PC-9 (cell line): ENCODE measurements around the gene COL4A1. TPM values are rescaled to one million over a fixed set of nuclear protein-coding genes. Genes with fewer than 3 reads are reported as not detected.
"Not testable (repeated sequence)": the region's sequence is repeated elsewhere in the genome, so short reads cannot be mapped to it uniquely, and the experiment has no call there.

Source experiments
- BruUV-seq: library from RNA; stranded (reverse); fragments of 400-500 nt; replicated peaks from 2 replicates; lab custom pipeline; 2021; lab: Mats Ljungman, UMichigan
- CTCF ChIA-PET: fragments of 300-600 bp; sonication (Branson Sonifier 250); formaldehyde crosslinking; loops from one replicate; lab custom pipeline; 2022; ENCODE audit warnings: antibody characterized with exemption; lab: Charles Lee
- POLR2A ChIA-PET: fragments of 300-600 bp; sonication (Branson Sonifier 250); formaldehyde crosslinking; loops from one replicate; lab custom pipeline; 2022; ENCODE audit warnings: antibody characterized with exemption; ENCODE audit not compliant: unreplicated experiment; lab: Charles Lee
- DNase-seq, 2 experiments: peaks; one replicate each; pipeline versions ENCODE4 v3.0.0 to v3.0.0-alpha.2; 2015 to 2022; ENCODE audit warnings: mixed read lengths in 1 of 2
- H2AFZ ChIP-seq: fragments of 200-600 bp; sonication (generic); 2 replicates; pipeline ENCODE4 v1.8.1; 2017; ENCODE audit warnings: antibody characterized with exemption
- H3F3A ChIP-seq: fragments of 200-600 bp; sonication (generic); 2 replicates; pipeline ENCODE4 v1.8.1; 2017; ENCODE audit warnings: antibody characterized with exemption, mild to moderate bottlenecking, low read depth; ENCODE audit not compliant: insufficient read depth
- H3K27ac ChIP-seq: fragments of 200-600 bp; sonication (generic); 2 replicates; pipeline ENCODE4 v1.6.1; 2016; ENCODE audit warnings: mixed run types
- H3K27me3 ChIP-seq: fragments of 200-600 bp; sonication (generic); 2 replicates; pipeline ENCODE4 v1.6.1; 2016; ENCODE audit warnings: low read depth, mixed run types; ENCODE audit not compliant: insufficient read depth
- H3K36me3 ChIP-seq: fragments of 200-600 bp; sonication (generic); 2 replicates; pipeline ENCODE4 v1.6.1; 2016; ENCODE audit warnings: low read depth, mixed run types
- H3K4me1 ChIP-seq: fragments of 200-600 bp; sonication (generic); replicated peaks from 2 replicates; pipeline ENCODE4 v1.6.1; 2016; ENCODE audit warnings: mixed run types; ENCODE audit not compliant: insufficient read depth
- H3K4me2 ChIP-seq: fragments of 200-600 bp; sonication (generic); 2 replicates; pipeline ENCODE4 v1.6.1; 2017; ENCODE audit warnings: mixed run types
- H3K4me3 ChIP-seq: fragments of 200-600 bp; sonication (generic); 2 replicates; pipeline ENCODE4 v1.6.1; 2016; ENCODE audit warnings: mixed run types
- H3K79me2 ChIP-seq: fragments of 200-600 bp; sonication (generic); 2 replicates; pipeline ENCODE4 v1.6.1; 2017; ENCODE audit warnings: low read depth, mixed run types
- H3K9me2 ChIP-seq: fragments of 200-600 bp; sonication (generic); 2 replicates; pipeline ENCODE4 v1.8.1; 2017; ENCODE audit warnings: mild to moderate bottlenecking; ENCODE audit not compliant: insufficient read depth
- H3K9me3 ChIP-seq: fragments of 200-600 bp; sonication (generic); 2 replicates; pipeline ENCODE4 v1.8.1; 2016; ENCODE audit warnings: low read depth; ENCODE audit not compliant: insufficient read depth
- H4K20me1 ChIP-seq: fragments of 200-600 bp; sonication (generic); 2 replicates; pipeline ENCODE4 v1.8.1; 2017; ENCODE audit not compliant: insufficient read depth
- EZH2 ChIP-seq: fragments of 200-600 bp; sonication (generic); IDR thresholded peaks from 2 replicates; pipeline ENCODE4 v1.8.0; 2017; ENCODE audit warnings: antibody characterized with exemption, low read depth
- intact Hi-C: fragments of 100-400 bp; cut with micrococcal nuclease; formaldehyde crosslinking; loops from one replicate; pipeline ENCODE4 v1.10.0; 2022; ENCODE audit not compliant: unreplicated experiment
- total RNA-seq: library from RNA; stranded (reverse); gene quantifications from 2 replicates; pipeline ENCODE4 v1.2.3, GENCODE V29; 2021
- TF ChIP-seq, protein P1 (sequence below): fragments of 200-600 bp; sonication (generic); conservative IDR thresholded peaks from 2 replicates; pipeline ENCODE4 v1.6.1; 2017; ENCODE audit warnings: mixed run types, antibody characterized with exemption, mild to moderate bottlenecking, moderate library complexity

Gene COL4A1
- total RNA-seq, 1 experiment from 2014 or later: 24.5 TPM

- Histone ChIP-seq H2AFZ (no peak overlapping the region), H3F3A (peaks cover 33% of the 10 kb centered on the region), H3K4me1 (peaks cover 35% of the 10 kb centered on the region), H3K36me3 (no peaks in the 10 kb centered on the region), H3K27me3 (no peaks in the 10 kb centered on the region), H3K4me3 (no peak overlapping the region), H3K9me3 (no peaks in the 10 kb centered on the region), H3K9me2 (no peaks in the 10 kb centered on the region), H3K27ac (no peak overlapping the region), H3K4me2 (no peak overlapping the region), H3K79me2 (no peaks in the 10 kb centered on the region), H4K20me1 (no peaks in the 10 kb centered on the region)
- peak in 1 of 2 experiments; percentile 21 for DNase-seq
- no peak for TF ChIP-seq EZH2
- TF ChIP-seq, protein P1, sequence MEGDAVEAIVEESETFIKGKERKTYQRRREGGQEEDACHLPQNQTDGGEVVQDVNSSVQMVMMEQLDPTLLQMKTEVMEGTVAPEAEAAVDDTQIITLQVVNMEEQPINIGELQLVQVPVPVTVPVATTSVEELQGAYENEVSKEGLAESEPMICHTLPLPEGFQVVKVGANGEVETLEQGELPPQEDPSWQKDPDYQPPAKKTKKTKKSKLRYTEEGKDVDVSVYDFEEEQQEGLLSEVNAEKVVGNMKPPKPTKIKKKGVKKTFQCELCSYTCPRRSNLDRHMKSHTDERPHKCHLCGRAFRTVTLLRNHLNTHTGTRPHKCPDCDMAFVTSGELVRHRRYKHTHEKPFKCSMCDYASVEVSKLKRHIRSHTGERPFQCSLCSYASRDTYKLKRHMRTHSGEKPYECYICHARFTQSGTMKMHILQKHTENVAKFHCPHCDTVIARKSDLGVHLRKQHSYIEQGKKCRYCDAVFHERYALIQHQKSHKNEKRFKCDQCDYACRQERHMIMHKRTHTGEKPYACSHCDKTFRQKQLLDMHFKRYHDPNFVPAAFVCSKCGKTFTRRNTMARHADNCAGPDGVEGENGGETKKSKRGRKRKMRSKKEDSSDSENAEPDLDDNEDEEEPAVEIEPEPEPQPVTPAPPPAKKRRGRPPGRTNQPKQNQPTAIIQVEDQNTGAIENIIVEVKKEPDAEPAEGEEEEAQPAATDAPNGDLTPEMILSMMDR: no peak
- no TSS peak for BruUV-seq
- ChIA-PET POLR2A (no interaction called here), CTCF (no interaction called here)
- intact Hi-C loops: no loop called here
Observed at GRCh38 chr13:110314516-110315245, 7.7 kb upstream of the COL4A1 start.

DNA sequence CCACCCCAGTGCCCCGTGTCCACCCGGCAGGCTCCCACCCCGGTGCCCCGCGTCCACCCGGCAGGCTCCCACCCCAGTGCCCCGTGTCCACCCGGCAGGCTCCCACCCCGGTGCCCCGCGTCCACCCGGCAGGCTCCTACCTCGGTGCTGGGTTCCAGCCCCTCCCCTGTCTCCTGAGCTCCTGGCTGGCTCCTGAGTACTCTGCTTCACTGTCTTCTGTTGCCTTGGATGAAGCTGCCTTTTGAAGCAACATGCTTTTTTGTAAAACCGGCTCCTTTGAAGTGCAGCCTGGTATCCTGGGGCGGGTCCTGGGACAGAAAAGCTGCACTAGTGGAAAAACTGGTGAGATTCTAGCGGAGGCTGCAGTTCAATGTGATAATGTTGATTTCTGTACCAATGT is 6.8 kb upstream of the COL4A1 start:
- intact Hi-C loops, H3K4me2 ChIP-seq: not testable (repeated sequence)

GRCh38 chr13:110313261-110313660 is 6.3 kb upstream of the COL4A1 start:
- H3K4me3 ChIP-seq, H3K36me3 ChIP-seq, H3K9me3 ChIP-seq, intact Hi-C loops, H3K27ac ChIP-seq, H3K79me2 ChIP-seq, POLR2A ChIA-PET, H3K27me3 ChIP-seq, DNase-seq, BruUV-seq, H4K20me1 ChIP-seq, H3K4me2 ChIP-seq, H3K9me2 ChIP-seq, H2AFZ ChIP-seq: not testable (repeated sequence)
- CTCF ChIA-PET: interaction anchor here (0.9 kb wide), 1 partner anchor 130 kb away, joined by 3 read pairs; no protein-coding TSS in a partner anchor
- H3F3A ChIP-seq: peaks cover 19% of the 10 kb centered on the region
- H3K4me1 ChIP-seq: peaks cover 21% of the 10 kb centered on the region

More for the DNA sequence above, 6.8 kb upstream of the COL4A1 start:
- H3K36me3 ChIP-seq, H2AFZ ChIP-seq, BruUV-seq, DNase-seq, H3K4me3 ChIP-seq, POLR2A ChIA-PET, H3K27me3 ChIP-seq, H3K9me2 ChIP-seq, H4K20me1 ChIP-seq, H3K79me2 ChIP-seq, H3K9me3 ChIP-seq, H3K27ac ChIP-seq: not testable (repeated sequence)
- peaks cover 26% of the 10 kb centered on the region for H3K4me1 ChIP-seq
- H3F3A ChIP-seq: peaks cover 23% of the 10 kb centered on the region
- CTCF ChIA-PET: interaction anchor here (0.9 kb wide), 1 partner anchor 130 kb away, joined by 3 read pairs; no protein-coding TSS in a partner anchor

- Histone ChIP-seq H4K20me1 (no peaks in the 10 kb centered on the region), H3F3A (peaks cover 14% of the 10 kb centered on the region), H3K27me3 (no peaks in the 10 kb centered on the region), H3K4me2 (peak overlapping the region; percentile 29), H3K9me3 (no peaks in the 10 kb centered on the region), H3K79me2 (no peaks in the 10 kb centered on the region), H3K36me3 (no peaks in the 10 kb centered on the region), H3K9me2 (no peaks in the 10 kb centered on the region), H2AFZ (0 out of 2 replicates have a peak overlapping the region, but pooled peaks have one; percentile 22), H3K27ac (peak overlapping the region; percentile 34), H3K4me1 (peaks cover 14% of the 10 kb centered on the region), H3K4me3 (no peak overlapping the region)
- BruUV-seq: no TSS peak
- peak; percentile 23 to 85 for DNase-seq
- TF ChIP-seq, protein P1: no peak
- no peak for TF ChIP-seq EZH2
- POLR2A ChIA-PET: no interaction called here
- intact Hi-C loops: no loop called here
- CTCF ChIA-PET: interaction anchor here (0.7 kb wide), 1 partner anchor 18 kb away, joined by 7 read pairs; no protein-coding TSS in a partner anchor
Observed at GRCh38 chr13:110312339-110313031, 5.5 kb upstream of the COL4A1 start.
